PC-9 (cell line): Measurements from ENCODE around the gene TGDS. TPM values are rescaled to one million over a fixed set of nuclear protein-coding genes. Genes with fewer than 3 reads are reported as not detected.

Experiments
- BruUV-seq: library from RNA; stranded (reverse); fragments of 400-500 nt; replicated peaks from 2 replicates; lab custom pipeline; 2021; lab: Mats Ljungman, UMichigan
- CTCF ChIA-PET: fragments of 300-600 bp; sonication (Branson Sonifier 250); formaldehyde crosslinking; loops from one replicate; lab custom pipeline; 2022; ENCODE audit warnings: antibody characterized with exemption; lab: Charles Lee
- POLR2A ChIA-PET: fragments of 300-600 bp; sonication (Branson Sonifier 250); formaldehyde crosslinking; loops from one replicate; lab custom pipeline; 2022; ENCODE audit warnings: antibody characterized with exemption; ENCODE audit not compliant: unreplicated experiment; lab: Charles Lee
- DNase-seq, 2 experiments: peaks; one replicate each; pipeline versions ENCODE4 v3.0.0 to v3.0.0-alpha.2; 2015 to 2022; ENCODE audit warnings: mixed read lengths in 1 of 2
- H2AFZ ChIP-seq: fragments of 200-600 bp; sonication (generic); 2 replicates; pipeline ENCODE4 v1.8.1; 2017; ENCODE audit warnings: antibody characterized with exemption
- H3F3A ChIP-seq: fragments of 200-600 bp; sonication (generic); 2 replicates; pipeline ENCODE4 v1.8.1; 2017; ENCODE audit warnings: antibody characterized with exemption, mild to moderate bottlenecking, low read depth; ENCODE audit not compliant: insufficient read depth
- H3K27ac ChIP-seq: fragments of 200-600 bp; sonication (generic); 2 replicates; pipeline ENCODE4 v1.6.1; 2016; ENCODE audit warnings: mixed run types
- H3K27me3 ChIP-seq: fragments of 200-600 bp; sonication (generic); 2 replicates; pipeline ENCODE4 v1.6.1; 2016; ENCODE audit warnings: low read depth, mixed run types; ENCODE audit not compliant: insufficient read depth
- H3K36me3 ChIP-seq: fragments of 200-600 bp; sonication (generic); 2 replicates; pipeline ENCODE4 v1.6.1; 2016; ENCODE audit warnings: low read depth, mixed run types
- H3K4me1 ChIP-seq: fragments of 200-600 bp; sonication (generic); replicated peaks from 2 replicates; pipeline ENCODE4 v1.6.1; 2016; ENCODE audit warnings: mixed run types; ENCODE audit not compliant: insufficient read depth
- H3K4me2 ChIP-seq: fragments of 200-600 bp; sonication (generic); 2 replicates; pipeline ENCODE4 v1.6.1; 2017; ENCODE audit warnings: mixed run types
- H3K4me3 ChIP-seq: fragments of 200-600 bp; sonication (generic); 2 replicates; pipeline ENCODE4 v1.6.1; 2016; ENCODE audit warnings: mixed run types
- H3K79me2 ChIP-seq: fragments of 200-600 bp; sonication (generic); 2 replicates; pipeline ENCODE4 v1.6.1; 2017; ENCODE audit warnings: low read depth, mixed run types
- H3K9me2 ChIP-seq: fragments of 200-600 bp; sonication (generic); 2 replicates; pipeline ENCODE4 v1.8.1; 2017; ENCODE audit warnings: mild to moderate bottlenecking; ENCODE audit not compliant: insufficient read depth
- H3K9me3 ChIP-seq: fragments of 200-600 bp; sonication (generic); 2 replicates; pipeline ENCODE4 v1.8.1; 2016; ENCODE audit warnings: low read depth; ENCODE audit not compliant: insufficient read depth
- H4K20me1 ChIP-seq: fragments of 200-600 bp; sonication (generic); 2 replicates; pipeline ENCODE4 v1.8.1; 2017; ENCODE audit not compliant: insufficient read depth
- CTCF ChIP-seq: fragments of 200-600 bp; sonication (generic); conservative IDR thresholded peaks from 2 replicates; pipeline ENCODE4 v1.6.1; 2017; ENCODE audit warnings: mixed run types, antibody characterized with exemption, mild to moderate bottlenecking, moderate library complexity
- EZH2 ChIP-seq: fragments of 200-600 bp; sonication (generic); IDR thresholded peaks from 2 replicates; pipeline ENCODE4 v1.8.0; 2017; ENCODE audit warnings: antibody characterized with exemption, low read depth
- intact Hi-C: fragments of 100-400 bp; cut with micrococcal nuclease; formaldehyde crosslinking; loops from one replicate; pipeline ENCODE4 v1.10.0; 2022; ENCODE audit not compliant: unreplicated experiment
- total RNA-seq: library from RNA; stranded (reverse); gene quantifications from 2 replicates; pipeline ENCODE4 v1.2.3, GENCODE V29; 2021

TGDS gene
- total RNA-seq, 1 experiment from 2014 or later, result 6.2 TPM

GRCh38 chr13:94598281-94598680 is 2.3 kb upstream of the TGDS start:
- Histone ChIP-seq H3K4me2 (no peak overlapping the region), H3F3A (peaks cover 12% of the 10 kb centered on the region), H3K36me3 (peaks cover 1% of the 10 kb centered on the region; the same call in 1 of the 2 replicates), H3K27ac (no peak overlapping the region), H3K4me1 (peaks cover 32% of the 10 kb centered on the region), H3K4me3 (no peak overlapping the region), H3K9me3 (no peaks in the 10 kb centered on the region), H2AFZ (no peak overlapping the region), H3K9me2 (no peaks in the 10 kb centered on the region), H3K79me2 (peaks cover 36% of the 10 kb centered on the region), H3K27me3 (no peaks in the 10 kb centered on the region), H4K20me1 (no peaks in the 10 kb centered on the region)
- no peak for TF ChIP-seq CTCF
- no peak for TF ChIP-seq EZH2
- intact Hi-C loops, result no loop called here
- POLR2A ChIA-PET, result no interaction called here
- DNase-seq, result no peak
- BruUV-seq, result no TSS peak
- CTCF ChIA-PET, result no interaction called here

DNA sequence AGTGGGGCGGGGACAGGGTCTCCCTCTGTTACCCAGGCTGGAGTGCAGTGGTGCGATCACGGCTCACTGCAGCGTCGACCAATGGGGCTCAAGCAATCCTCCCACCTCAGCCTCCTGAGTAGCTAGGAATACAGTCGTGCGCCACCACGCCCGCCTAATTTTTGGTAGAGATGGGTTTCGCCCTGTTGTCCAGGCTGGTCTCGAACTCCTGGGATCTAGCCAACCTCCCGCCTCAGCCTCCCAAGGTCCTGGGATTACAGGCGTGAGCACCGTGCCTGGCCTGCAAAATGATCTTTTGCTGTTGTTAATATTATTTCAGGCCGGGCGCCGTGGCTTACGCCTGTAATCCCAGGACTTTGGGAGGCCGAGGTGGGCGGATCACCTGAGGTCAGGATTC is 621 bp upstream of the TGDS start:
- DNase-seq, result no peak
- ChIA-PET CTCF (no interaction called here), POLR2A (no interaction called here)
- TSS peak; percentile 91 for BruUV-seq
- Histone ChIP-seq H3K27me3 (no peaks in the 10 kb centered on the region), H3K36me3 (peaks cover 17% of the 10 kb centered on the region), H3K4me2 (peak overlapping the region; percentile 98), H3F3A (peaks cover 8% of the 10 kb centered on the region; the same call in 1 of the 2 replicates), H3K4me1 (peaks cover 21% of the 10 kb centered on the region), H4K20me1 (no peaks in the 10 kb centered on the region), H3K79me2 (peaks cover 35% of the 10 kb centered on the region), H3K9me2 (no peaks in the 10 kb centered on the region), H3K27ac (no peak overlapping the region), H3K9me3 (no peaks in the 10 kb centered on the region), H3K4me3 (peak overlapping the region; percentile 84), H2AFZ (peak overlapping the region; percentile 99)
- no peak for TF ChIP-seq CTCF
- TF ChIP-seq EZH2, result no peak
- intact Hi-C loops, result loop anchor here (1.0 kb wide), 1 partner anchor 47 kb away; no protein-coding TSS in a partner anchor

GRCh38 chr13:94595001-94595949 is 677 bp downstream of the TGDS start:
- H4K20me1 ChIP-seq, result no peaks in the 10 kb centered on the region
- BruUV-seq, result TSS peak; percentile 66
- peak overlapping the region; percentile 41; the same call in 1 of the 2 replicates for H3K27ac ChIP-seq
- H3F3A ChIP-seq, result peaks cover 8% of the 10 kb centered on the region
- H3K9me2 ChIP-seq, result no peaks in the 10 kb centered on the region
- peaks cover 21% of the 10 kb centered on the region for H3K36me3 ChIP-seq
- POLR2A ChIA-PET, result interaction anchor here (0.6 kb wide), 1 partner anchor 20 kb away, joined by 3 read pairs; no protein-coding TSS in a partner anchor
- intact Hi-C loops, result no loop called here
- H3K4me2 ChIP-seq, result peak overlapping the region; percentile 98
- TF ChIP-seq CTCF (no peak), EZH2 (no peak)
- H3K9me3 ChIP-seq, result no peaks in the 10 kb centered on the region
- H3K4me3 ChIP-seq, result peak overlapping the region; percentile 84
- H3K79me2 ChIP-seq, result peaks cover 35% of the 10 kb centered on the region
- H2AFZ ChIP-seq, result peak overlapping the region; percentile 99
- DNase-seq, result peak in 1 of 2 experiments; percentile 11
- H3K27me3 ChIP-seq, result no peaks in the 10 kb centered on the region
- CTCF ChIA-PET, result no interaction called here
- H3K4me1 ChIP-seq, result peaks cover 21% of the 10 kb centered on the region
